Calu3 (cell line): ENCODE results near the gene GAS2. TPM values are rescaled to one million over a fixed set of nuclear protein-coding genes. Genes with fewer than 3 reads are reported as not detected.

Experiments used
- BruUV-seq: library from RNA; stranded (reverse); fragments of 400-500 nt; replicated peaks from 2 replicates; lab custom pipeline; 2021; lab: Mats Ljungman, UMichigan
- CTCF ChIA-PET: fragments of 300-600 bp; sonication (Branson Sonifier 250); formaldehyde crosslinking; loops from one replicate; lab custom pipeline; 2022; ENCODE audit warnings: antibody characterized with exemption; lab: Charles Lee
- DNase-seq: peaks from one replicate; pipeline ENCODE4 v3.0.0; 2022
- H3K27ac Mint-ChIP-seq: one replicate; pipeline ENCODE4 v1.8.0; 2022; ENCODE audit warnings: mixed read lengths; ENCODE audit not compliant: unreplicated experiment
- H3K27me3 Mint-ChIP-seq: one replicate; pipeline ENCODE4 v1.8.0; 2022; ENCODE audit warnings: mixed read lengths; ENCODE audit not compliant: unreplicated experiment
- H3K36me3 Mint-ChIP-seq: one replicate; pipeline ENCODE4 v1.8.0; 2022; ENCODE audit warnings: mild to moderate bottlenecking, moderate library complexity, mixed read lengths; ENCODE audit not compliant: insufficient read depth, unreplicated experiment
- H3K4me1 Mint-ChIP-seq: one replicate; pipeline ENCODE4 v1.8.0; 2022; ENCODE audit warnings: mild to moderate bottlenecking, low read depth, mixed read lengths; ENCODE audit not compliant: unreplicated experiment
- H3K4me3 Mint-ChIP-seq: one replicate; pipeline ENCODE4 v1.8.0; 2022; ENCODE audit warnings: mild to moderate bottlenecking, low read depth, moderate library complexity, mixed read lengths; ENCODE audit not compliant: unreplicated experiment
- H3K9me3 Mint-ChIP-seq: one replicate; pipeline ENCODE4 v1.8.0; 2022; ENCODE audit warnings: low read depth, mixed read lengths; ENCODE audit not compliant: unreplicated experiment
- CTCF ChIP-seq: fragments of 200-600 bp; IDR thresholded peaks from one replicate; pipeline ENCODE4 v1.8.0; 2022; ENCODE audit warnings: antibody characterized with exemption; ENCODE audit not compliant: unreplicated experiment
- intact Hi-C: fragments of 100-400 bp; cut with micrococcal nuclease; formaldehyde crosslinking; loops from one replicate; pipeline ENCODE4 v1.10.0; 2022; ENCODE audit not compliant: unreplicated experiment
- total RNA-seq: library from RNA; stranded (reverse); gene quantifications from 2 replicates; pipeline ENCODE4 v1.2.3, GENCODE V29; 2022

Gene GAS2
- total RNA-seq, 1 experiment from 2014 or later: 3.9 TPM

DNA sequence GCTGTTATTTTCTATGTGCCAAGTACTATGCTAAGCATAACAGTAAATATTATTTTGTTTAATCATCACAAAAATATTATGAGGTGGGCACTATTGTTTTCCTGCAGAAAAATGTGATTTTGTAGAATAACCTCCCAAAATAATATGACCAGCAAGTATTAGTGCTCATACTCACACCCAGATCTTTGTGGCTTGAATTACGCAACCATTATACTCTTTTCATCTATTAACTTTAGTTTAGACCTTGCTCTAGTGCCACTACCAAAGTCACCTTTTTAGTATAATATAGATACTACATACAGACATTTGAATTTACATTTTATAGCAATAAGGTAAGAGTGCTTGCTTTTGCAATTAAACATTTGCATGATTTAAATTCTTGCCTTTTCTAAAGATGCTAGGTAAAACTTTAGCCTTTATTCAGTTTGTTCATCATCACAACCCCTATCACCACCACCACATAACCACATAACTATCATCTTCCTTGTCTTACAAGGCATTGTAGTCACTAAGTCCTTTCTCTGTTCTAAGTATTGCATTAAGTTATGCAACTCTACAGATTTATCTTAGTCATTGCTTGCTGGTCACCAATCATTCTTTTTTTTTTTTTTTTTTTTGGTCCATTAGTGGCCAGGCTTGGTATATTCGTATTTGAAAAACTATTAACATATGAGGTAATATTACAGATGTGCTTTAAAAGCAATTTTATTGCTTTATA is 68.4 kb downstream of the GAS2 start:
- Mint-ChIP-seq H3K27ac (no peak overlapping the region), H3K9me3 (no peaks in the 10 kb centered on the region), H3K4me3 (no peak overlapping the region), H3K27me3 (no peaks in the 10 kb centered on the region), H3K36me3 (no peaks in the 10 kb centered on the region), H3K4me1 (no peaks in the 10 kb centered on the region)
- CTCF ChIA-PET: no interaction called here
- intact Hi-C loops: loop anchor here (5.0 kb wide), 2 partner anchors 192 to 402 kb away; no protein-coding TSS in a partner anchor
- DNase-seq: no peak
- BruUV-seq: no TSS peak
- TF ChIP-seq CTCF: no peak

DNA sequence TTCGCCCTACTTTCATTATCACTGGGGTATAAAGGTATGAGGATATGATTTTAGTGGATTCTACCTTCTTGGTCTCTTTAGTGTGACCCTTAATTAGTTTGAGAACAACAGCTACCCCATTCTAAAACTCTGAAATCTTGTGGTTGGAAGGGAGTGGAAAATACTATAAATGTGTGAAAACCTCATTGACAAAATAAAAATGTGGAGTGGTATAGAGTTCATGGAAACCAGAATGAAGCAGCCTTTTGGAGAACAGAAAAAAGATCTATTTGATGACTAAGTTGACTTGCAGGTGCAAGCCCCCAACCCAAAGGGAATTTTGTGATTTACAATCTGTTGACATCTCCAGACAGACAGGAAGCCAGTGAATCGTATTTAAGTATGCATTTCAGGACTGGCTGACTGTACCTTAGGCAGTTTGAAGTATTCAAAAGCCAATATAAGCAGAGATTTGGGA is 75.8 kb downstream of the GAS2 start:
- intact Hi-C loops: no loop called here
- H3K4me3 Mint-ChIP-seq: no peak overlapping the region
- no peak for TF ChIP-seq CTCF
- H3K27ac Mint-ChIP-seq: no peak overlapping the region
- DNase-seq: no peak
- CTCF ChIA-PET: no interaction called here
- no TSS peak for BruUV-seq
- no peaks in the 10 kb centered on the region for H3K9me3 Mint-ChIP-seq
- H3K27me3 Mint-ChIP-seq: no peaks in the 10 kb centered on the region
- H3K4me1 Mint-ChIP-seq: no peaks in the 10 kb centered on the region
- H3K36me3 Mint-ChIP-seq: no peaks in the 10 kb centered on the region

GRCh38 chr11:22749536-22749935 is 83.1 kb downstream of the GAS2 start:
- no peak for TF ChIP-seq CTCF
- CTCF ChIA-PET: no interaction called here
- Mint-ChIP-seq H3K4me3 (no peak overlapping the region), H3K27me3 (no peaks in the 10 kb centered on the region), H3K4me1 (no peaks in the 10 kb centered on the region), H3K36me3 (no peaks in the 10 kb centered on the region), H3K9me3 (no peaks in the 10 kb centered on the region), H3K27ac (no peak overlapping the region)
- intact Hi-C loops: no loop called here
- BruUV-seq: no TSS peak
- DNase-seq: no peak

- intact Hi-C loops: no loop called here
- no peak overlapping the region for H3K4me3 Mint-ChIP-seq
- no peaks in the 10 kb centered on the region for H3K36me3 Mint-ChIP-seq
These were observed 86.5 kb downstream of the GAS2 start for GRCh38 chr11:22752908-22753310.

More at GRCh38 chr11:22752908-22753310, 86.5 kb downstream of the GAS2 start:
- Mint-ChIP-seq H3K27me3 (no peaks in the 10 kb centered on the region), H3K4me1 (no peaks in the 10 kb centered on the region), H3K27ac (no peak overlapping the region), H3K9me3 (no peaks in the 10 kb centered on the region)
- TF ChIP-seq CTCF: no peak
- no TSS peak for BruUV-seq
- CTCF ChIA-PET: no interaction called here
- no peak for DNase-seq
